NCI-H1417 (cell line): ENCODE results near the gene PIGA.

Experiments
- DNase-seq, 3 experiments: peaks; one replicate each; lab custom pipeline; 2025; lab: John Stamatoyannopoulos, UW

The PIGA gene, protein sequence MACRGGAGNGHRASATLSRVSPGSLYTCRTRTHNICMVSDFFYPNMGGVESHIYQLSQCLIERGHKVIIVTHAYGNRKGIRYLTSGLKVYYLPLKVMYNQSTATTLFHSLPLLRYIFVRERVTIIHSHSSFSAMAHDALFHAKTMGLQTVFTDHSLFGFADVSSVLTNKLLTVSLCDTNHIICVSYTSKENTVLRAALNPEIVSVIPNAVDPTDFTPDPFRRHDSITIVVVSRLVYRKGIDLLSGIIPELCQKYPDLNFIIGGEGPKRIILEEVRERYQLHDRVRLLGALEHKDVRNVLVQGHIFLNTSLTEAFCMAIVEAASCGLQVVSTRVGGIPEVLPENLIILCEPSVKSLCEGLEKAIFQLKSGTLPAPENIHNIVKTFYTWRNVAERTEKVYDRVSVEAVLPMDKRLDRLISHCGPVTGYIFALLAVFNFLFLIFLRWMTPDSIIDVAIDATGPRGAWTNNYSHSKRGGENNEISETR

DNA sequence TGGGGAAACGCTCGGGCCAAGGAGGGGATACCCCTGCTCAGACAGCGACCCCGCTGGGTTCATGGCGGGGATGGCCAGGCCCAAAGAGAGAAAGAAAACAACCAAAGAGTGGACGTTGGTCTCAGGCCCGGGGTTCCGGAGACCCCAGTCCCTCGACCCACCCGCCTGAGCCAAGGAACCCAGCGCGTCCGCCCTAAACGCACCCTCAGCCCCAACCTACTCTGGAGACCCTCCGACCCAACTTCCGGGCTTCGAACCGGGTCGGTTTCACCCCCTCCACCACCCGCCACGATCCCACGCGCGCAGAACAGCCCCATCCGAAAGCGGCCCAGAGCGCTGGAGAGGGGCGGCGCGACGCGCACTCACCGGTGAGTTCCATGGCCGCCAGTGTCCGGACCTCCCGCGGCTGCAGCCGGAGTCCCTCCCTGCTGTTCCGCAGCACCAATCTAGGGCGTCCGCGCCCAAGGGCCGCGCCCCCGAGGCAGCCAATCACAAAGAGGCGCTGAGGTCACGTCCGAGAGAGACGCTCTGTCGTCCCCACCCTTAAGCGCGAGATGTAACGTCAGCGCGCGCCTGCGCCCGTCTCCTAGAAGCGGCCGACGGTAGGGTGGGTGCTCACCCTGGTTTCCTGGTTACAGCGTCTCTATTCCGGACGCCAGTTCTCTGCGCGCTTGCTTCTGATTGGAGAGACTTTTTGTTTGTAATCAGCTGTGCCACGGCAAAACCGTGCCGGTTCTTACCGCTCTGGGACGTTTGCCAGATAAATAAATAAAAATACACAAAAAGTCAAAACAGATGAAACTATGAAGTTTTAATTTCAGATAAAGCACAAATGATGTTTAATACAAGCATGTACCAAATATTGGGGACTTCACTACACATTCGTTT, at the start of gene PIGA:
PIGA (minus strand) TSS at position 389 of the 888 bp plus-strand sequence. CDS start 3,593 bp downstream, outside the sequence.
- peak; percentile 96 to 99 (median 99) for DNase-seq

DNA sequence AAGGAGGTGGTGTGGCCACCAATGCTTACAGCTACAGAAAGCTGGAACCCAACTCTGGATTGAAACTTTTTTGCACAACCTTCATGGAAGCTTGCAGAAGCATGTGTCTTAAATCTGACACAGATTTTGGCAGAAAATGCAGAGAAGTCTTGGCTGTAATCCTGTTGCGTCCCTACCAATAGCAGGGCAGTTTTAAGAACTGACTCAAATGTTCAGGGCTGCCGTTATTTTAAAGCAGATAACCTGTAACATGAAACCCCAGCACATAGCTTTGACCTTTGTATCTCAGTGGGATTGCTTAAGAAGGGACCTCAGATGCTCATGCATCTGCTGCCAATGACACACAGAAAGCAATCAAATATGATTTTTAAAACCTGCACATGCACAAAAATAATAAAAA, 49.0 kb upstream of the PIGA start, which contains the start of gene VEGFD:
VEGFD (minus strand) TSS at position 110 of the 400 bp plus-strand sequence. CDS start 467 bp downstream, outside the sequence.
- DNase-seq, result no peak

DNA sequence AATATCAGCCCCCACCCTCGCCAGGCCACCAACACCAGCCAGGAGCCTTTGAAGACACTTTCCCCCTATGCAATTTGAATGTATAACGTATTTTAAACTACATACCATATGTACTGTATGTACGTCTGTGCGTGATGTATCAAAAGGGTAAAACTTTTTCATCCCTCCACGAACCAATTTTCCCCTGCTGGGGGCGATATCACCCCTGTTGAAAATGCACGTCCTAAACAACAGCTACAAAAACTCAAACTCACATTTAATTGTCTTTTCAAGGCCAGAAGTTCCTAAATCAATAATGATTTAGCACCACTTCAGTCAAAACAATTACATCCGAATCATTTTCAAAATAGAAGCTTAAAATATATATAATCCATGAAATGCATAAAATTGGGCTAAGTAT, 47.5 kb upstream of the PIGA start:
- DNase-seq, result no peak

DNA sequence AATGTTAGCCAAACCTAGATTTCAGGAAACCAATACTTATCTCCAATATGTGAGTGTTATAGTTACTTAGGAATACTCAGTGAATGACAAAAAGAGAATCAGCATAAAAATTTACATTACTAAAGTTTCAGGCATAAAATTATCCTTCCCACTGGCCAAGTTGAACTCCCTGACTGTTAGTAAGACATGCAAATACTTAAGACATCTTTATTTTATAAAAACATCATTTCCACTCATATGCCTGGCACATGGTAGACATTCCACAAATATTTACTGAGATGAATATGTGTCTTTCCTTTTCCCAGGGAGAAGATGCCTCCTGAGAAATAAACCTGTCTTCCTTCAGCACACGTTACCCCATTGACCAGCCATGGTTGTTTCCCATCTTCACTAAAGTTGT, 41.6 kb upstream of the PIGA start:
- no peak for DNase-seq

DNA sequence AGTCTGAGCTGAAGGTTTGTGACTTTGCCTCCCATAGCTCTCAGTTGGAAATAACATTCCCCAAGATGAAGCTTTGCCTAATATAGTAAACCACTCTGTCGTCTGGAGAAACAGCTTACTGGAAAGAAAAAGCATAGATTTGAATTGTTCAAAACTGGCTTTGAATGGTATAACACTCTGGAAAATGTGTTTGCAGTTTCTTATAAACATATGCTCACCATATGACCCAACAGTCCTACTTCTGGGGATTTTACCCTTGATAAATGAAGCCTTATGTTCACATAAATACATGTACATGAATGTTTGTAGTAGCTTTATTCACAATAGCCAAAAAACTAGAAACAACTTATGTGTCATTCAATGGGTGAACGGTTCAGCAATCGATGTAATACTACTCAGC, 38.7 kb upstream of the PIGA start:
- no peak for DNase-seq

DNA sequence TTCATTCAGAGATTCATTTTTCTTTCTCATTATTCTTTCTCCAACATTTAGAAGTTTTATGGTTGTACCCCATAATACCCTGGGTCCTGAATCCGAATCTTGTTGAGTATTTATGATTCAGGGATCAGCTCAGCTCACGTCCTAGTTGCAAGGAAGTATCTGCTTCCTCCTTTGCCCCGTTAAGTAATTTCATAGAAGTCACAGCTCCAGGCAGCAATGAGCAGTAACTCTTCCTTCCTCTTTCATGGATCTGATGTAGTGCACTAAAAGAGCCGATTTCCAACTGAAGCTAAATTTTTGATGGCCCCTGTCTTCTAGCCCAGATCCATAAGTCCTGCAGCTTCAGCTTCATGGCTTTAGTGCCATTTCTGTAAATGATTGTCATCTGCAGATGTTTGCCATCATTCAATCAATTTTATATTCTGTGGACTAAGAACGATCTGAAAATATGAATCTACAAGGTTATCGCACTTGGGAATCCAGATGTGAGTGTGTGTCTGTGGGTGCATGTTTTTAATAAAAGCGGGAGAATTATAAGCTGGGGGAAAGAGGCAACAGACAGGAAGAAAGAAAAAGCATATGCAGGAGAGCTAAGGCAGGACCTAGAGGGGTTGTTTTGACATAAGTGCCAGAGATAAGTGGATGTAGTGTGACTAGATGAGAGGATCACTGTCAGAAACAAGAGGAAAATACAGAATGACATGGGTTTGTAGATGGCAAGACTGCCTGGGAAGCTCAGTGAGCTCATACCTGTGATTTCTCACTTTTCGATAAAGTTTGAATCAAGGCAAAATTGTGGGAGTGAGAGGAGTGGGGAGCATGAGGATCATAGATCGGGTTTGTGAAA, 31.4 kb upstream of the PIGA start:
- DNase-seq, result no peak

DNA sequence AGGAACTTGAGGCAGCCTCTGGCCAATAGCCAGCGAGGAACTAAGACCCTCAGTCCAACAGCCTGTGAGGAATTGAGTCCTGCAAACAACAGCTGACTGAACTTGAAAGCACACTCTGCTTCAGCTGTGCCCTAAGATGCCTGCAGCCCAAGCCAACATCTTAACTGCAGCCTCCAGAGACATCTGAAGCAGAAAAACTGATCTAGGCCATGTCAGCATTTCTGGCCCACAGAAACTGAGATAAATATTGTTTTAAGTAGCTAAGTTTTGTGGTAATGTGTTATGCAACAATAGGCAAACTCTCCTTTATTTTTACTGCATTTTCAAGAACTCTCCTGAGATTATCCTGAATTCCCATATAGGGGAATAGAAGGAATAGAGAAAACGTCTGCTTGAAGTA, 24.4 kb upstream of the PIGA start:
- no peak for DNase-seq

DNA sequence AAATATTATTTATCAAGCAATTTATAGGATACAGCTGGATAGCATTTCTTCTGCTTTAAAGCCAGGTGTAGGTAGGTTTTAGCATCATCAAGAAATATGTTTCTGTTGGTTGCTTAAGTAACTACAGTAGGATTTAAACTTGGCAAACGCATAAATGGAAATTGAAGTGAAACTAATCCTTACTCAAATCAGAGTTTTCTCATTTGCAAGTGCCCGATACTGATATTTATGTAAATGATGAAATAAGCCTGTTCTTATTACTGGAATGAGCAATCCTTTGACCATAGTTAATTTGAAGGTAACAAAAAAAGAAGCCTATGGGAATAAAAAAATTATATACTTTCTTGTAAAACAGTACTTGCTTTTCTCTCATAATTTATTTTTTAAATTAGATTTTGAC, 23.2 kb upstream of the PIGA start:
- no peak for DNase-seq

DNA sequence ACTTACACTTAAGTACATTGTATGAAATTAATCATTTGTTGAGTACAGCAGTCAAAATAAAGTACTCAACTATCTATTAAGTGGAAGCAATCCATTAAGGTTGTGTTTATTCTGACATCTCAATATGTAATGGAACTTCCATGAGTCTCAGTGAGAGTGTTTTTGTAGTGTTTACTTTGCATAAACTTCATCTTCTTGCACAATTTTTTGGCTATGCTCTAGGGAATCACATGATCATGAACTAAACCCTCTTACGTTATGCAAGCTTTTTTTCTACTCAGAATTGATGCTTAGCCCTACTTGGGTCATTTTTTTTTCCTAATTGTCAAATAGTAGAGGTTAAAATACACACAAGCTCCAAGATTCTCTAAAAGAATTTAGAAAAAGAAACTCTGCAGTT, 21.1 kb upstream of the PIGA start:
- DNase-seq, result no peak

DNA sequence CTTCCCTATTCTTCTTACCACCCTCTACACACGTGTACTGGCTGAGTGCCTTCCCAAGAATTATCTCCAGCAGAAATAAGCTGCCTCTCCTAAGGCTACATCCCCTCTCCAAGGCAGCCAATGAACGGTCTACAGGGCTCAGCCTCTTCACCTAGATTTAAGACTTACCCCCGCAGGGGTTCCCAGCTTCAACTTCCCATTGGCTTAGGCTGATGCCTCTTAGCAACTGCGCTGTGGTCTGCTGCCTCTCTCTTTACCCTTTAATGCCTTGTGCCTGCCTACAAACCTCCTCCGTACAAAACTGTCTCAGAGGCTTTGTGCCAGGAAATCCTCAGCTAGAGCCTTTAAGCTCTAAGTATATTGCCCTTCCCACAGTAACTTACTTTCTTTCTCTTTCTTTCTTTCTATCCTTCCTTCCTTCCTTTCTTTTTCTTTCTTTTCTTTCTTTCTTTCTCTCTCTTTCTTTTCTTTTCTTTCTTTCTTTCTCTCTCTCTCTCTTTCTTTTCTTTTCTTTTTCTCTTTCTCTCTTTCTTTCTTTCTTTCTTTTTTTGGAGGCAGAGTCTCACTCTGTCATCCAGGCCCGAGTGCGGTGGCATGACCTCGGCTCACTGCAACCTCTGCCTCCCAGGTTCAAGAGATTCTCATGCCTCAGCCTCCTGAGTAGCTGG, 15.1 kb upstream of the PIGA start:
- DNase-seq, result peak in 1 of 3 experiments; percentile 16

DNA sequence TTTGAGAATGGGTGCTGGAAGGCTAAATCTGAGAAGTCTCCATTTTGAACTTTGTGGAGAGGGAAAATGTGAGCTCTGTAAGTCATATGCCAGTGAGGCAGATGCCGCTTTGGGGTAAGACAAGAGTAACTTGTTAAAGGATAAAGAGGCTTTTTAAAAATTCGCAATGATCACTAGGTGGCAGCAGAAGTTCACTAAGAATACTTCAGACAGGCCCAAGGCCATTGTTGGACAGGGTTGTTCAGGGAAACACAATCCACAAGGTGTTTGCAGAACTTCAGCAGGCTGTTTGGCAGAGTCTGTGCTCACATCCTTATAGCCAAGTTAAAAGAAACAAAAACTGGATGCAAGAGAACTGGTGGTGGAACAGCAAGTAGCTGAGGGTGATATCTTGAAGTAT, 13.7 kb upstream of the PIGA start:
- peak; percentile 51 to 90 (median 62) for DNase-seq

DNA sequence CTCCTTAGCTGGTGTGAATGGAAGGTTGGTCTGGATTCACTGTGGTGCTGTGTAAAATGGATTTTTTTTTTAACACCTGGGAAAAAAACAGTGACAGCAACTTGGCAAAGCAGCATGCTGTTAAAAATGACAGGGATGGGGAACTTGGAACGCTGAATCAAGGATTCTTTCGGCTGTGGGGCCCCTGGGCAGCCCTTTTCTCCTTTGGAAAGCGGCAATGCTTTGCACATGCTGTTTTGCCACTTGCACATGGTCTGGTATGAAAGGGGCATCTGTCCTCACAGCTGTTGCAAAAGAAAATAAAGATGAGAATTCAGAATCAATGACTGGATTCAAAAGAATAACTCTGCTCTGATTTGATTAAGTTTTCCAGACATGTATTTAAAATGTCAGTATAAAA, 10.7 kb upstream of the PIGA start:
- no peak for DNase-seq

DNA sequence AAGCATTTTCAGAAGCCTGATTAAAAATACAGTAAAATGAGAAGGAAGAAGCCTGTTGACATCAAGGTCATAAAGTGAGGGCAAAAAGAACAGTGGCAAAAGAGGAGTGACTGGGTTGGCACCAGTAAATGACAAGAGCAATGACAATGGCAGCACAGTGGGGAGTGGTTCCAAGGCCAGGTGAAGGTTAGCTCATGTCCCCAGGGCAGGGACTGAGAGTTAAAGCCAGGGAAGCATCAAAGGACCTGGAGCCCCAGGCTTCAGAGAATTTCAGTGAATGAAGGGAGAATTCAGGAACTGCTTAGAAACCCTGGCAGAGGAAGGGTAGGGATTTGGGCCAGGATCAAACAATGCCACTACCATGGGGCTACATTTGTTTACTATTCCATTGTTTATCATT, 8.8 kb upstream of the PIGA start:
- peak in 2 of 3 experiments; percentile 37 to 81 for DNase-seq

DNA sequence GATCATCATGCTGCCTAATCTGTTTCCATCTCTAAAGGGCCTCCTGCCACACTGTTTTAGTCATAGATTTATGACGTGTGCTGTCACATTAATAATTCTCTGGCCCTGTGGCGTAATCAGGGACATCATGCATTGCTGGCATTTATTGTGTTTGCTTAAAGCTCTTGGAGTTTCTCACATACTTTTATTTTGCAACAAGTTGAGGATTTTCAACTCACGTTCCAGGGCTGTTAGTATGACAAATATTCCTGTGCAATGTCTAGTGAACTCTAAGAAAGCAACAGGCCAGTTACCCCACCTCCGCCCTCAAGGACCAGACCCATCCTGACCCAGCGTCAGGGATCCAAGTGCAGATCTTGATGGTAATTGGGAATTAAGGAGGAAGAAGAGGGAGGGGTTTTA, 7.8 kb upstream of the PIGA start:
- DNase-seq, result peak in 1 of 3 experiments; percentile 34

DNA sequence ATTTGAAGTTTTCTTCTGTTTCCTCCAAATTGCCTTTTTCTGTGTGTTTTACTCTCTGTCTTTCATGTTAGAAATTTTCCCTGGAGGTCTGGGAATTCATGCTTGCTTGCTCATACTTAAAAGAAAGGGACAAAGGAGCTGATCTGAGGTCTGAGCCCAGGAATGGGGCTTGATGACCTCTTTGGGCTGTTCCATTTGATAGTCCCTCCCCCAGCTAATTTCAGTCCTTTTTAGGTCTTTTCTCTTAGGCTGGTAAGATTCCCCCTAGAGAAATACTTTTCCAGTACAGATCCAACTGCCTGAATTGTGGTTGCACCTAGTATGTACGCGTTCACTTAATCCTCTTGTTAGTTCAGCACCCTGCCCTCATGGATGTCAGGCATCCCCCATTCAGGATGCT, 5.5 kb upstream of the PIGA start:
- no peak for DNase-seq

DNA sequence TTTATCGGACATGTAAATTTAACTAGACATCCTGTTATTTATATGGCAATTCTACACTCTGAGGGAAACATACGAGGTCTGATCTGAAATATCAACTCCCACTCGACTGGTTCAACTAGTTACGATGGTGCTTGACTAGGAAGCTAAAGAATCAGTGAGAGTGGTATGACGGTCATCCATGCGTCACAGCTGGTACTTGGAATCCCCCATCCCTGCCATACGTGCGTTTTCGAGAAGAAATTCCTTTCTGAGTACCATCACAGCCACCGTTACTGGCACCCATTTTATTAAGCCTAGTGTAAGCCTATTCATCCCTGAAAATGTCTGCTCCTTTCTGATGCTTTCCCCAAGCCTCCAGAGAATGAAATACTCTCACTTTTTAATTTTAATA, 695 bp upstream of the PIGA start:
- peak in 2 of 3 experiments; percentile 62 to 88 for DNase-seq

DNA sequence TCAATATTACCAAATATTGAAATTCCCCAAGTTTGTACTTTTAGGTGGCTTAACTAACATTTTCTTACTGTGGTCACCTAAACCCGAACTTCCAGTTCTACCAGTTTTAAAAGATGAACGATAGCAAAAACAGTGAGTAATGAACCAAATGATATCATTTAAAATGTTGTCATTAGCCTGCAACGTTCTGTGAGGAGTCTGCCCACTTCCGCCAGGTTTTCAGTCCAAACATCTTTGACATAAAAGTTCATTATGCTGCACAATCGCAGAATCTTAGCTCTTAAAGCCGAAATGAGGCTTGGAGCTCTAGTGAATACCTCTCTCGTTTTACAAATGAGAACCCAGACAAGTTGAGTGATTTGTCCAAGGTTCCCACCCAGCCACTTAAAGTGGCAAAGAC, 762 bp downstream of the PIGA start:
- DNase-seq, result no peak

DNA sequence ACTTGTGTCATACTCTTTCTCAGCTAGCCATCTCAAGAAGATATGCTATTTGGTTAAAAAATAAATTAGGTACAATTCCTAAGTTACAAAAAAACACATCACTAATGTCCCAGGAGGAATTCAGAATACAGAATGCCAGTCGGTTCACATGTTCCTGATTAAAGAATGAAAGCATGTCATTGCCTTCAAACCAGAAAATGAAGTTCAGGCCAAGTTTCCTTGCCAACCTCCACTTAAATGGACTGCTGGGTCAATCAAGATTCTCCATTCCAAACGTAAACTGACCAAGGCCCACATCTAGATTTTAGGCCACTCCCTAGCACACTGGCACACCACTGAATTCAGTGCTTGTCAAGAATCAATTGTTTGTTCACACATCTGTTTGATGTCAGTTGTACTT, 6.5 kb downstream of the PIGA start:
- DNase-seq, result no peak

DNA sequence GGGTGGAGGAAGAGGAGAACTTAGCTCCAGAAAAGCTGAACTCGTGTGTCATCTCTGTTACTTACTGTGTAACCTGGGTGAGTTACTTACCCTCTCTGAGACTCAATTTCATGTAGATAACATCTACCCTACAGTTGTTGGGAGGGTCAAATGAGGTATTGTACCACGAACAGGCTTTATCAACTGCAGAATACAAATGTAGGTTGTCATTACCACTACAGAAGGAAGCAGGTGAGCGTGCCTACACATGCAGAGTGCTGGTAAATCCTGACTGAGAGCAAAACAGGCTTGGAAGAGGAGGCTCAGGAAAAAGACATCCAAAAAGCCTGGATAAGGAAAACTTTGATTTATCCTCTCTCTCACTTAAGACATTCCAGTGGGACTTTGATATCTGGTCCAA, 7.2 kb downstream of the PIGA start:
- DNase-seq, result no peak

DNA sequence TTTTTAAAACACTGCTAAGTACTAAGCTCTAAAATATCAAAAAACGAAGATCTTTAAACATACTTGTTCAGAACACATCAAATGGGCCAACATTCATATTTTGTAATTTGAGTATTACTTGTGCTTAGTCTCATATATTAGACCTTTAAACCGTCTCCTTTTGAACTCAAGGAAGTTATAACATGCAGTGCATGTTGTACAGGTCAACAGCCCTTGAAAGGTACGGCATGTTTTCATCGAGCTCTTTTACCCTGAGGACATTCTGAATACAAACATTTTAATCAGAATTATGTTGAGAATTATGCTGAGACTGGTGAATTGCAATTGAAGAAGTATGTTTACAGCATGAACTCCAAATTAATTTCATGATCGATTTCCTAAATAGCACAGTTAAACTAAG, 12.9 kb downstream of the PIGA start:
- no peak for DNase-seq

DNA sequence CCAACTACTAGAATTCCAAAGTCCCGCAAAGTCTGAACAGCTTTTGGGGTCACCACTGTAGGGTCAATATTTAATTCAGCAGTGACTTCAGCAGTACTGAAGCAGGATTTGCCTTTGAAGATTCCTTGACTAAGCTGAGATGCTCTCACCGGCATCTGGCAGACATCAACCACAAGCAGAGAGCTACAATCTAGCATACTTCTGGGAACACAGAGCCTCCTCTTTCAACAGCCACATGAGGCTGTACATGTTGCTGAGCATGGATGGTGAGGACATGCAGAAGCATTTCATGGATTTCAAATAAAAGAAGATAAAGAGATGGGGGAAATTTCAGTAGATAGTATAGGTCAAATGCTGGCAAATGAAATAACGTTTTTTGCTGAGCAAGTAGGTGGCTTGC, 13.3 kb downstream of the PIGA start:
- DNase-seq, result no peak
